ENCODE measurements around the gene PPHLN1. TPM values are rescaled to one million over a fixed set of nuclear protein-coding genes. Genes with fewer than 3 reads are reported as not detected.

Gene PPHLN1
- total RNA-seq, 2 donors from 2014 or later, result 66.6 to 77.6 TPM

DNA sequence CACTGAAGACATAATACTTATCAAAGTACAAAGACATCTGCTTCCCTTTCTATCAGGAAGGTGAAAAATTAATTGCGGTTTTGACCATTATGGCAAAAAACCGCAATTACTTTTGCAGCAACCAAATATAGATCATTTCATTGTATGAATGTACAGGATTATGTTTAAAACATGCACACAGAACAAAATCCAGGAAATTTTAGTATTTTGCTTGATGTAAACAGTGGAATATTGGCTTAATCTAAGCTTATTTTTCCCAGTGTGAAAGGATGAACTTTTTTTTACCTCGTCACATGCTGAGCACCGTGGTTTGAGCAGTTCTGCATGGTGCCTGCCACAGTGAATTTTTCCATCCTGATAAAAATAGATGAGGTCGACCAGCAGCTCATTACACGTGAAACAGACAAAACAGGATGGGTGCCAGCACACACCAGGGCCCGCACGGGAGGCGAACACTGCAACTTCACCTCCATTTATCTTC, 142.4 kb downstream of the PPHLN1 start:
- H3K4me3 ChIP-seq (ENCODE audit: low read length), result no peak overlapping the region
- TF ChIP-seq, protein P1, sequence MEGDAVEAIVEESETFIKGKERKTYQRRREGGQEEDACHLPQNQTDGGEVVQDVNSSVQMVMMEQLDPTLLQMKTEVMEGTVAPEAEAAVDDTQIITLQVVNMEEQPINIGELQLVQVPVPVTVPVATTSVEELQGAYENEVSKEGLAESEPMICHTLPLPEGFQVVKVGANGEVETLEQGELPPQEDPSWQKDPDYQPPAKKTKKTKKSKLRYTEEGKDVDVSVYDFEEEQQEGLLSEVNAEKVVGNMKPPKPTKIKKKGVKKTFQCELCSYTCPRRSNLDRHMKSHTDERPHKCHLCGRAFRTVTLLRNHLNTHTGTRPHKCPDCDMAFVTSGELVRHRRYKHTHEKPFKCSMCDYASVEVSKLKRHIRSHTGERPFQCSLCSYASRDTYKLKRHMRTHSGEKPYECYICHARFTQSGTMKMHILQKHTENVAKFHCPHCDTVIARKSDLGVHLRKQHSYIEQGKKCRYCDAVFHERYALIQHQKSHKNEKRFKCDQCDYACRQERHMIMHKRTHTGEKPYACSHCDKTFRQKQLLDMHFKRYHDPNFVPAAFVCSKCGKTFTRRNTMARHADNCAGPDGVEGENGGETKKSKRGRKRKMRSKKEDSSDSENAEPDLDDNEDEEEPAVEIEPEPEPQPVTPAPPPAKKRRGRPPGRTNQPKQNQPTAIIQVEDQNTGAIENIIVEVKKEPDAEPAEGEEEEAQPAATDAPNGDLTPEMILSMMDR (conservative IDR thresholded peaks at IDR 0.05), result no peak
- no peak overlapping the region for H3K27ac Mint-ChIP-seq
- H3K9me3 Mint-ChIP-seq, result no peaks in the 10 kb centered on the region
- H3K27ac ChIP-seq (ENCODE audit: low read depth, low read length), result no peak overlapping the region
- H3K4me3 Mint-ChIP-seq, result no peak overlapping the region
- peaks cover 51% of the 10 kb centered on the region for H3K36me3 Mint-ChIP-seq (ENCODE audit: low read depth)
- peaks cover 56% of the 10 kb centered on the region for H3K36me3 ChIP-seq (ENCODE audit: control insufficient read depth, insufficient read depth, low read length)
- WGBS, 2 experiments (ENCODE audit: insufficient coverage in 1 of 2, insufficient read length in 1 of 2), result 94 to 100% methylated on average over 2 to 7 of the region's 9 CpGs
- DNase-seq, result no peak
- no peaks in the 10 kb centered on the region for H3K27me3 ChIP-seq (ENCODE audit: control insufficient read depth, insufficient read depth, low read length, poor library complexity, severe bottlenecking)
- peaks cover 17% of the 10 kb centered on the region for H3K4me1 ChIP-seq (ENCODE audit: control insufficient read depth, insufficient read depth, low read length)
- H3K9me3 ChIP-seq (ENCODE audit: control insufficient read depth, low read length), result no peaks in the 10 kb centered on the region
- no peak overlapping the region for H3K9ac ChIP-seq (ENCODE audit: extremely low read depth, low read length, poor library complexity, severe bottlenecking)
- no peaks in the 10 kb centered on the region for H3K27me3 Mint-ChIP-seq (ENCODE audit: insufficient read depth)
- peaks cover 27% of the 10 kb centered on the region for H3K4me1 Mint-ChIP-seq

DNA sequence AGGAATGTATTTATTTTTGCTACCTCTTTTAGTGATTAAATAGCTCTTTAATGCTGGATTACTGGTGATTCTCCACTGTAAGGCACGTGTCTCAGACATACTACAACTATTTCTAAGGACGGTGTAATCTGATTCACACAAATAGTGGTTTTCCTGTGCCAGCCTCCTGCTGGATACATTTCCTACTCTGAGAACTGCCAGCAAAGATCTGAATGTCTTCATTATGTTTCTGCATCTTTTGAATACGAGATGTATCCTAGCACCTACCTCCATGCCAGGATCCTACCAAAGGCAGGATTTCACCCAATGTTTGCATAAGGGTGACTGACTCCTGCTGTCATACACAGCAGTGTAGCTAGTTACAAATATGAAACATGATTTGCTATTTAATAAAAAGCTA, 143.0 kb downstream of the PPHLN1 start:
- Mint-ChIP-seq H3K4me1 (peaks cover 31% of the 10 kb centered on the region), H3K9me3 (no peaks in the 10 kb centered on the region)

DNA sequence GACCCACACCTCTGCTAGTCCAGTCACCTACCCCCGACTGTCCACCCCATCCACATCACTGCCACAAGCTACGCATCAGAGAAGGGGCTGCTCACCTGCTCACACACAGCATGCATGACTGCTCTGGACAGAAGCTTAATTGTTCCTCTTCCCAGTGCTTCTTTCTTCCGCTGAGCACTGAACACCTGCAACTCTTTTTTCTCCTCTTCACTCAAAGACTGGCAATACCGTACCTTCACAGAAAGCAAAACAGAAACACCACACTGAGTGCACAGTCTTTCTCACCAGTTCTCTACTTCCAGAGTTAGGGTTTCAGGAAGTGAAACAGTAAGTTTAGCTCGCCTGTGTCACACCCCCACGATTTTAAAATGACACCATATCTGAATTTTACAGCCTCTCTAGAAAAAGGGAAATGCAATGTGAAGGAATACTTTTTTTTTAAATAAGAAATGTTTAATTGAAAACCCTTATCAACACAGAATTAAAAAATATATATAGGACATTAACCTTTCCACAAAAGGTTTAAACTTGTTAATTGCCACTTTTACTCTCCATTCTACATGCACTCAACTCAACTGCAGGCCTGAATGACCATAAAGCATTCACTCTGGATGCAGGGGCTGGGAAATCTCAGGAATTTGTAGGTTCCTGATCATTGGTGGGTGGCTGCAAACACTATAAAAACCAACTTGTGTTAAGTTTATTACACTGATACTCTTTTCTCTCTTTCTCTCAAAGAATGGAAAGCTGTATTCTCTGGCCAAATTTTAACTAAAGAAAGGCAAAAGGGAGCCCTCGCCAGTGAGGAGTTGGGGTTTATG, 143.6 kb downstream of the PPHLN1 start:
- Mint-ChIP-seq H3K27ac (no peak overlapping the region), H3K27me3 (ENCODE audit: insufficient read depth) (no peaks in the 10 kb centered on the region), H3K36me3 (ENCODE audit: low read depth) (peaks cover 42% of the 10 kb centered on the region), H3K4me3 (no peak overlapping the region), H3K4me1 (peaks cover 32% of the 10 kb centered on the region), H3K9me3 (no peaks in the 10 kb centered on the region)
- WGBS, 2 experiments (ENCODE audit: insufficient coverage in 1 of 2, insufficient read length in 1 of 2), result 88 to 100% methylated on average over 2 to 7 of the region's 7 CpGs
- Histone ChIP-seq H3K9me3 (ENCODE audit: control insufficient read depth, low read length) (no peaks in the 10 kb centered on the region), H3K36me3 (ENCODE audit: control insufficient read depth, insufficient read depth, low read length) (peaks cover 45% of the 10 kb centered on the region), H3K27ac (ENCODE audit: low read depth, low read length) (no peak overlapping the region), H3K4me3 (ENCODE audit: low read length) (no peak overlapping the region), H3K4me1 (ENCODE audit: control insufficient read depth, insufficient read depth, low read length) (peaks cover 17% of the 10 kb centered on the region), H3K27me3 (ENCODE audit: control insufficient read depth, insufficient read depth, low read length, poor library complexity, severe bottlenecking) (no peaks in the 10 kb centered on the region), H3K9ac (ENCODE audit: extremely low read depth, low read length, poor library complexity, severe bottlenecking) (no peak overlapping the region)
- TF ChIP-seq, protein P1 (conservative IDR thresholded peaks at IDR 0.05), result no peak
- no peak for DNase-seq

More for the DNA sequence above, 143.0 kb downstream of the PPHLN1 start:
- H3K9me3 ChIP-seq (ENCODE audit: control insufficient read depth, low read length), result no peaks in the 10 kb centered on the region
- H3K36me3 Mint-ChIP-seq (ENCODE audit: low read depth), result peaks cover 47% of the 10 kb centered on the region
- DNase-seq, result no peak
- H3K36me3 ChIP-seq (ENCODE audit: control insufficient read depth, insufficient read depth, low read length), result peaks cover 51% of the 10 kb centered on the region
- no peaks in the 10 kb centered on the region for H3K27me3 Mint-ChIP-seq (ENCODE audit: insufficient read depth)
- H3K9ac ChIP-seq (ENCODE audit: extremely low read depth, low read length, poor library complexity, severe bottlenecking), result no peak overlapping the region
- H3K27ac ChIP-seq (ENCODE audit: low read depth, low read length), result no peak overlapping the region
- peaks cover 17% of the 10 kb centered on the region for H3K4me1 ChIP-seq (ENCODE audit: control insufficient read depth, insufficient read depth, low read length)
- TF ChIP-seq, protein P1 (conservative IDR thresholded peaks at IDR 0.05), result no peak
- no peak overlapping the region for H3K4me3 Mint-ChIP-seq
- H3K27me3 ChIP-seq (ENCODE audit: control insufficient read depth, insufficient read depth, low read length, poor library complexity, severe bottlenecking), result no peaks in the 10 kb centered on the region
- 93 to 95% methylated on average over 3 of the region's 3 CpGs for WGBS, 2 experiments (ENCODE audit: insufficient coverage in 1 of 2, insufficient read length in 1 of 2)
- no peak overlapping the region for H3K27ac Mint-ChIP-seq
- H3K4me3 ChIP-seq (ENCODE audit: low read length), result no peak overlapping the region

Data from endodermal cell (in vitro differentiated cells).